Mesothelial cell of epicardium (in vitro differentiated cells): ENCODE data around the gene PIK3CG. TPM values are rescaled to one million over a fixed set of nuclear protein-coding genes. Genes with fewer than 3 reads are reported as not detected.
"Not testable (repeated sequence)": the region's sequence is repeated elsewhere in the genome, so short reads cannot be mapped to it uniquely, and the experiment has no call there.

Experiments used
- DNase-seq, 2 experiments: peaks; one replicate each; pipeline ENCODE4 v3.0.0; 2021; ENCODE audit warnings: low spot score in 2 of 2; ENCODE audit not compliant: unreplicated experiment in 2 of 2
- H3K27ac Mint-ChIP-seq: 2 replicates; pipeline ENCODE4 v1.8.0; 2021; ENCODE audit warnings: mixed read lengths
- H3K27me3 Mint-ChIP-seq: 2 replicates; pipeline ENCODE4 v1.8.0; 2021; ENCODE audit warnings: low read depth, mixed read lengths
- H3K36me3 Mint-ChIP-seq: 2 replicates; pipeline ENCODE4 v1.8.0; 2021; ENCODE audit warnings: mixed read lengths
- H3K4me1 Mint-ChIP-seq: 2 replicates; pipeline ENCODE4 v1.8.0; 2021; ENCODE audit warnings: mixed read lengths
- H3K4me3 Mint-ChIP-seq: 2 replicates; pipeline ENCODE4 v1.8.0; 2021; ENCODE audit warnings: mild to moderate bottlenecking, moderate library complexity, mixed read lengths
- H3K9me3 Mint-ChIP-seq: 2 replicates; pipeline ENCODE4 v1.8.0; 2021; ENCODE audit warnings: mixed read lengths
- total RNA-seq: library from RNA; stranded (reverse); gene quantifications from 3 replicates; pipeline ENCODE4 v1.2.1, GENCODE V29; 2021
- TF ChIP-seq, protein P1 (sequence below): fragments of 200-600 bp; sonication (generic); IDR thresholded peaks from one replicate; pipeline ENCODE4 v1.5.0; 2021; ENCODE audit warnings: antibody characterized with exemption; ENCODE audit not compliant: unreplicated experiment

The PIK3CG gene
- total RNA-seq, 1 donor from 2014 or later = 0.09 TPM

DNA sequence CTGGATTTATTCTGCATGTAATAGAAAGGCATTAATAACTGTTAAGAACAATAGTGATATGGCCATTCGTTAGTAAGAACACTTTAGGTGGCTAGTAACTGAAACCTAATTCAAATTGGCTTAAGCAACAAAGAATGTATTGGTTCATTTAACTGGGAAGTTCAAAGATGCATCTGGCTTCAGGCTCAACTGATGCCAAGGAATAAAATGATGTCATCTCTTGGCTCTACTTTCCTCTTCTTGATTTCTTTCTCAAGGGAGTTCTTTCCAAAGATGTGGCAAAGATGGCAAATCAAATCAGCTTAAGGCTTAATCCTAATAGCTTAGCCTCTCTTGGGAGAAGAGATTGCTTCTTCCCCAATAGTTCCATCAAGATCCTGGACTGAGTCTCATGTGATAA lies 51.6 kb downstream of the PIK3CG start:
- DNase-seq = no peak
- H3K4me3 Mint-ChIP-seq = no peak overlapping the region
- no peaks in the 10 kb centered on the region for H3K36me3 Mint-ChIP-seq
- peaks cover 13% of the 10 kb centered on the region for H3K9me3 Mint-ChIP-seq
- H3K4me1 Mint-ChIP-seq = no peaks in the 10 kb centered on the region
- no peak overlapping the region for H3K27ac Mint-ChIP-seq
- TF ChIP-seq, protein P1, sequence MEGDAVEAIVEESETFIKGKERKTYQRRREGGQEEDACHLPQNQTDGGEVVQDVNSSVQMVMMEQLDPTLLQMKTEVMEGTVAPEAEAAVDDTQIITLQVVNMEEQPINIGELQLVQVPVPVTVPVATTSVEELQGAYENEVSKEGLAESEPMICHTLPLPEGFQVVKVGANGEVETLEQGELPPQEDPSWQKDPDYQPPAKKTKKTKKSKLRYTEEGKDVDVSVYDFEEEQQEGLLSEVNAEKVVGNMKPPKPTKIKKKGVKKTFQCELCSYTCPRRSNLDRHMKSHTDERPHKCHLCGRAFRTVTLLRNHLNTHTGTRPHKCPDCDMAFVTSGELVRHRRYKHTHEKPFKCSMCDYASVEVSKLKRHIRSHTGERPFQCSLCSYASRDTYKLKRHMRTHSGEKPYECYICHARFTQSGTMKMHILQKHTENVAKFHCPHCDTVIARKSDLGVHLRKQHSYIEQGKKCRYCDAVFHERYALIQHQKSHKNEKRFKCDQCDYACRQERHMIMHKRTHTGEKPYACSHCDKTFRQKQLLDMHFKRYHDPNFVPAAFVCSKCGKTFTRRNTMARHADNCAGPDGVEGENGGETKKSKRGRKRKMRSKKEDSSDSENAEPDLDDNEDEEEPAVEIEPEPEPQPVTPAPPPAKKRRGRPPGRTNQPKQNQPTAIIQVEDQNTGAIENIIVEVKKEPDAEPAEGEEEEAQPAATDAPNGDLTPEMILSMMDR = no peak
- peaks cover 13% of the 10 kb centered on the region for H3K27me3 Mint-ChIP-seq

DNA sequence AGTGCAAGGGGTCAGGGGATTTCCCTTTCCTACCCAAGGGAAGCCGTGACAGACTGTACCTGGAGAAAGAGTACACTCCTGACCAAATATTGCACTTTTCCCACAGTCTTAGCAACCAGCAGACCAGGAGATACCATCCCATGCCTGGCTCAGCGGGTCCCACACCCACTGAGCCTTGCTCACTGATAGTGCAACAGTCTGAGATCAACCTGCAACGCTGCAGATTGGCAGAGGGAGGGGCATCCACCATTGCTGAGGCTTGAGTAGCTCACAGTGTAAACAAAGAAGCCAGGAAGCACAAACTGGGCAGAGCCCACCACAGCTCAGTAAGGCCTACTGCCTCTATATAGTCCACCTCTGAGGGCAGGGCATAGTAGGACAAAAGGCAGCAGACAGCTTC lies 53.9 kb downstream of the PIK3CG start:
- Mint-ChIP-seq H3K27me3 (peaks cover 8% of the 10 kb centered on the region), H3K27ac (no peak overlapping the region), H3K4me3 (no peak overlapping the region), H3K4me1 (no peaks in the 10 kb centered on the region), H3K36me3 (no peaks in the 10 kb centered on the region), H3K9me3 (peaks cover 23% of the 10 kb centered on the region)
- TF ChIP-seq, protein P1 = no peak
- DNase-seq = no peak

DNA sequence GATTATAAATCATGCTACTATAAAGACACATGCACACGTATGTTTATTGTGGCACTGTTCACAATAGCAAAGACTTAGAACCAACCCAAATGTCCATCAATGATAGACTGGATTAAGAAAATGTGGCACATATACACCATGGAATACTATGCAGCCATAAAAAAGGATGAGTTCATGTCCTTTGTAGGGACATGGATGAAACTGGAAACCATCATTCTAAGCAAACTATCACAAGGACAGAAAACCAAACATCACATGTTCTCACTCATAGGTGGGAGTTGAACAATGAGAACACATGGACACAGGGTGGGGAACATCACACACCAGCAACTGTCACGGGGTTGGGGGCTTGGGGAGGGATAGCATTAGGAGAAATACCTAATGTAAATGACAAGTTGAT lies 59.4 kb downstream of the PIK3CG start:
- not testable (repeated sequence) for H3K27me3 Mint-ChIP-seq, H3K4me1 Mint-ChIP-seq, DNase-seq, H3K27ac Mint-ChIP-seq, H3K36me3 Mint-ChIP-seq, H3K4me3 Mint-ChIP-seq
- peaks cover 36% of the 10 kb centered on the region for H3K9me3 Mint-ChIP-seq

DNA sequence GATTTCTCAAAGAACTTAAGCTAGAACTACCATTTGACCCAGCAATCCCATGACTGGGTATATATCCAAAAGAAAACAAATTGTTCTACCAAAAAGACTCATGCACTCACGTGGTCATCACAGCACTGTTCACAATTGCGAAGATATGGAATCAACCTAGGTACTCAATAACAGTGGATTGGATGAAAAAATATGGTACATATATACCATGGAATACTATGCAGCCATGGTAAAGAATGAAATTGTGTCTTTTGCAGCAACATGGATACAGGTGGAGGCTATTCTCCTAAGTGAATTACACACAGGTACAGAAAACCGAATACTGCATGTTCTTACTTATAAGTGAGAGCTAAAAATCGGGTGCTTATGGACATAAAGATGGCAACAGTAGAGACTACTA lies 61.8 kb downstream of the PIK3CG start:
- Mint-ChIP-seq H3K4me3 (no peak overlapping the region), H3K27me3 (peaks cover 2% of the 10 kb centered on the region), H3K9me3 (peaks cover 21% of the 10 kb centered on the region), H3K27ac (no peak overlapping the region), H3K36me3 (no peaks in the 10 kb centered on the region), H3K4me1 (no peaks in the 10 kb centered on the region)
- DNase-seq = no peak
- TF ChIP-seq, protein P1 = no peak

DNA sequence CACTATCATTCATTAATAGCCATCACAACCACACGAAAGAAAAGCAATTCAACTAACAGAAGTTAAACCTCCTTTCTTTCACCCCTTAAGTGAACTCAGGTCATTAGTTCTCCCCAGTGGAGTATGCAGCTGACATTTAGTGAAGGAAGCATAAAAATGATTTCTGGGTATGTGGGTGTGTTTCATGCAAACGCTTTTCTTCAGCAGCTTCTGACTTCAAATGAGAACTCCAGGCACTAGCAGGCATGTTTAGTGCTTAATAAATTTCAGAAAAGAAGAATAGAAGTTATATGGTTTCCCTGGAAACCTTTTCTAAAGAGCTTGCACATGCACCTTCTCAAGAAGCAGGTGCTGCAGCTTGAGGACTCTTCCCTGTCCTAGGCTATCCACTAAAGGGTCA lies 62.5 kb downstream of the PIK3CG start:
- H3K4me3 Mint-ChIP-seq = no peak overlapping the region
- DNase-seq = no peak
- no peaks in the 10 kb centered on the region for H3K4me1 Mint-ChIP-seq
- no peaks in the 10 kb centered on the region for H3K36me3 Mint-ChIP-seq
- peaks cover 17% of the 10 kb centered on the region for H3K9me3 Mint-ChIP-seq
- H3K27me3 Mint-ChIP-seq = no peaks in the 10 kb centered on the region
- TF ChIP-seq, protein P1 = no peak
- no peak overlapping the region for H3K27ac Mint-ChIP-seq

DNA sequence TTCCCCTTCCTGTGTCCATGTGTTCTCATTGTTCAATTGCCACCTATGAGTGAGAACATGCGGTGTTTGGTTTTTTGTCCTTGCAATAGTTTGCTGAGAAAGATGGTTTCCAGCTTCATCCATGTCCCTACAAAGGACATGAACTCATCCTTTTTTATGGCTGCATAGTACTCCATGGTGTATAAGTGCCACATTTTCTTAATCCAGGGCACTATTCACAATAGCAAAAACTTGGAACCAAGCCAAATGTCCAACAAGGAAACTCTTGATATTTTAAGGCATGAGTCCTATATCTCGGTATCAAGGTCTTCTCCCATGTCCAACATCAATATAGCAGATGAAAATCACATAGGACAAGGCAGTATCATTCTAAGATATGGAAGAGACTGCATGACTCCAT lies 64.5 kb downstream of the PIK3CG start:
- DNase-seq, H3K27me3 Mint-ChIP-seq, H3K4me3 Mint-ChIP-seq, H3K4me1 Mint-ChIP-seq, H3K27ac Mint-ChIP-seq, H3K36me3 Mint-ChIP-seq: not testable (repeated sequence)
- peaks cover 14% of the 10 kb centered on the region for H3K9me3 Mint-ChIP-seq

DNA sequence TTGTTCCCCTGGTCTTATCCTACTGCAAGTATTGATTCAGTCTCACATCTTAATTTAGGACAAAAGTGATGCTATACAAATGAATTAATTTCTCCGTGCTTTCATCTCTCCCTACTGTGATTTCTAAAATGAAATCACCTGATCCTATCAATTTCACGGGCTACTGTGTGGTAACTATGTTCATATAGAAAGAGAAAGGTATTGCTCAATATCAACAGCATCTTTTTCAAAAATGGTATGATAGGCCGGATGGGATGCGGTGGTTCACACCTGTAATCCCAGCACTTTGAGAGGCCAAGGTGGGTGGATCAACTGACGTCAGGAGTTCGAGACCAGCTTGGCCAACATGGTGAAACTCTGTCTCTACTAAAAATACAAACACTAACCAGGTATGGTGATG lies 71.2 kb downstream of the PIK3CG start:
- no peaks in the 10 kb centered on the region for H3K9me3 Mint-ChIP-seq
- DNase-seq = no peak
- H3K4me1 Mint-ChIP-seq = no peaks in the 10 kb centered on the region
- H3K27me3 Mint-ChIP-seq = no peaks in the 10 kb centered on the region
- H3K36me3 Mint-ChIP-seq = no peaks in the 10 kb centered on the region
- TF ChIP-seq, protein P1 = no peak
- H3K4me3 Mint-ChIP-seq = no peak overlapping the region
- H3K27ac Mint-ChIP-seq = no peak overlapping the region

DNA sequence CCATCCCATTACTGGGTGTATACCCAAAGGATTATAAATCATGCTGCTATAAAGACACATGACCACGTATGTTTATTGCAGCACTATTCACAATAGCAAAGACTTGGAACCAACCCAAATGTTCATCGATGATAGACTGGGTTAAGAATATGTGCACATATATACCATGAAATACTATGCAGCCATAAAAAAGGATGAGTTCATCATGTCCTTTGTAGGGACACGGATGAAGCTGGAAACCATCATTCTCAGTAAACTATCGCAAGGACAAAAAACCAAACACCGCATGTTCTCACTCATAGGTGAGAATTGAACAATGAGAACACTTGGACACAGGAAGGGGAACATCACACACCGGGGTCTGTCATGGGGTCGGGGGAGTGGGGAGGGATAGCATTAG lies 73.0 kb downstream of the PIK3CG start:
- H3K4me1 Mint-ChIP-seq, DNase-seq, H3K4me3 Mint-ChIP-seq, H3K9me3 Mint-ChIP-seq, H3K36me3 Mint-ChIP-seq, H3K27ac Mint-ChIP-seq, H3K27me3 Mint-ChIP-seq: not testable (repeated sequence)
